IMR-90 (cell line): ENCODE results near the gene NGEF. TPM values are rescaled to one million over a fixed set of nuclear protein-coding genes. Genes with fewer than 3 reads are reported as not detected.

Experiments used
- ATAC-seq: fragments of 200-7000 bp; cut with Tn5 transposase; 2 replicates; pipeline ENCODE4 v1.9.1; 2020; ENCODE audit warnings: low read depth, mild to moderate bottlenecking, moderate library complexity
- BruUV-seq: library from RNA; stranded (reverse); fragments of 400-500 nt; replicated peaks from 2 replicates; lab custom pipeline; 2021; lab: Mats Ljungman, UMichigan
- CTCF ChIA-PET: fragments of 300-600 bp; formaldehyde crosslinking; extraction: SDS; loops from one replicate; lab custom pipeline; 2021; ENCODE audit warnings: antibody characterized with exemption; lab: Yijun Ruan, JAX
- POLR2A ChIA-PET: fragments of 300-600 bp; sonication (Branson Sonifier 250); formaldehyde crosslinking; loops from one replicate; lab custom pipeline; 2022; ENCODE audit warnings: antibody characterized with exemption; ENCODE audit not compliant: unreplicated experiment; lab: Charles Lee
- DNase-seq: peaks from one replicate; pipeline ENCODE4 v3.0.0; 2013
- H2AFZ ChIP-seq: replicated peaks from 2 replicates; pipeline ENCODE3; 2013; ENCODE audit warnings: low read length, mild to moderate bottlenecking; ENCODE audit not compliant: poor library complexity
- H2AK5ac ChIP-seq: 2 replicates; pipeline ENCODE4 v1.6.1; 2013; ENCODE audit warnings: low read depth, low read length, inconsistent platforms
- H2AK9ac ChIP-seq: replicated peaks from 2 replicates; pipeline ENCODE3; 2013; ENCODE audit warnings: mild to moderate bottlenecking, low read depth, low read length, moderate library complexity; ENCODE audit not compliant: poor library complexity
- H2BK120ac ChIP-seq: 2 replicates; pipeline ENCODE4 v1.6.1; 2013; ENCODE audit warnings: low read depth, low read length, inconsistent platforms
- H2BK15ac ChIP-seq: 3 replicates; pipeline ENCODE4 v1.6.1; 2013; ENCODE audit warnings: low read depth, low read length, inconsistent platforms
- H2BK20ac ChIP-seq: 2 replicates; pipeline ENCODE4 v1.6.1; 2013; ENCODE audit warnings: low read depth, mild to moderate bottlenecking, inconsistent platforms, low read length, moderate library complexity
- H2BK5ac ChIP-seq: 2 replicates; pipeline ENCODE4 v1.6.1; 2013; ENCODE audit warnings: mild to moderate bottlenecking, low read depth, low read length, inconsistent platforms; ENCODE audit not compliant: poor library complexity, severe bottlenecking
- H3K14ac ChIP-seq: replicated peaks from 2 replicates; pipeline ENCODE4 v1.6.1; 2013; ENCODE audit warnings: low read depth, low read length, inconsistent platforms
- H3K18ac ChIP-seq: 2 replicates; pipeline ENCODE4 v1.6.1; 2013; ENCODE audit warnings: low read depth, low read length, control low read depth
- H3K23ac ChIP-seq: 2 replicates; pipeline ENCODE4 v1.6.1; 2013; ENCODE audit warnings: low read depth, low read length, inconsistent platforms
- H3K27ac ChIP-seq: 2 replicates; pipeline ENCODE4 v1.5.1; 2013; ENCODE audit warnings: mild to moderate bottlenecking, control low read depth, low read length; ENCODE audit not compliant: insufficient read depth
- H3K27me3 ChIP-seq: 2 replicates; pipeline ENCODE4 v1.6.1; 2013; ENCODE audit warnings: low read length; ENCODE audit not compliant: control insufficient read depth, insufficient read depth
- H3K36me3 ChIP-seq: 2 replicates; pipeline ENCODE4 v1.6.1; 2013; ENCODE audit warnings: low read length, mixed read lengths; ENCODE audit not compliant: control insufficient read depth, insufficient read depth
- H3K4ac ChIP-seq: 2 replicates; pipeline ENCODE4 v1.6.1; 2013; ENCODE audit warnings: low read depth, low read length, inconsistent platforms
- H3K4me1 ChIP-seq: 2 replicates; pipeline ENCODE4 v1.6.1; 2013; ENCODE audit warnings: low read length, mixed read lengths; ENCODE audit not compliant: control insufficient read depth, insufficient read depth
- H3K4me2 ChIP-seq: 2 replicates; pipeline ENCODE4 v1.6.1; 2013; ENCODE audit warnings: low read depth, mild to moderate bottlenecking, control low read depth, low read length, moderate library complexity
- H3K4me3 ChIP-seq: 2 replicates; pipeline ENCODE4 v1.5.1; 2013; ENCODE audit warnings: low read depth, mild to moderate bottlenecking, control low read depth, low read length, moderate library complexity; ENCODE audit not compliant: insufficient read depth
- H3K56ac ChIP-seq: 2 replicates; pipeline ENCODE4 v1.6.1; 2013; ENCODE audit warnings: low read length, inconsistent platforms; ENCODE audit not compliant: insufficient read depth; ENCODE audit errors: extremely low read depth
- H3K79me1 ChIP-seq, 2 experiments: 2 replicates each; pipeline ENCODE4 v1.6.1; 2013; ENCODE audit warnings: low read length in 2 of 2, inconsistent platforms in 1 of 2, low read depth in 1 of 2
- H3K9ac ChIP-seq: 2 replicates; pipeline ENCODE4 v1.6.1; 2013; ENCODE audit warnings: low read depth, low read length, control low read depth
- H3K9me1 ChIP-seq: 2 replicates; pipeline ENCODE4 v1.6.1; 2013; ENCODE audit warnings: low read length, inconsistent platforms; ENCODE audit not compliant: insufficient read depth
- H3K9me3 ChIP-seq: 2 replicates; pipeline ENCODE4 v1.6.1; 2013; ENCODE audit warnings: low read length; ENCODE audit not compliant: control insufficient read depth, insufficient read depth
- H4K20me1 ChIP-seq: 2 replicates; pipeline ENCODE4 v1.6.1; 2013; ENCODE audit warnings: low read length, inconsistent platforms; ENCODE audit not compliant: insufficient read depth
- H4K5ac ChIP-seq: 2 replicates; pipeline ENCODE4 v1.6.1; 2013; ENCODE audit warnings: mild to moderate bottlenecking, low read depth, low read length, control low read depth
- H4K8ac ChIP-seq, 2 experiments: 2 replicates each; pipeline ENCODE4 v1.6.1; 2013; ENCODE audit warnings: low read depth in 2 of 2, low read length in 2 of 2, control low read depth in 1 of 2, inconsistent platforms in 1 of 2
- H4K91ac ChIP-seq: 2 replicates; pipeline ENCODE4 v1.6.1; 2013; ENCODE audit warnings: low read depth, low read length, inconsistent platforms; ENCODE audit not compliant: insufficient read depth
- BHLHE40 ChIP-seq: fragments of 150-350 bp; IDR thresholded peaks from 2 replicates; pipeline ENCODE4 v1.6.1; 2016; ENCODE audit warnings: mild to moderate bottlenecking, low read depth, low read length
- CEBPB ChIP-seq: IDR thresholded peaks from 2 replicates; pipeline ENCODE4 v1.6.1; 2012; ENCODE audit warnings: low read depth, low read length, improper control_type of control experiment
- CHD1 ChIP-seq: IDR thresholded peaks from 2 replicates; pipeline ENCODE4 v1.6.1; 2012; ENCODE audit warnings: low read depth, low read length, improper control_type of control experiment
- CTCF ChIP-seq: conservative IDR thresholded peaks from 2 replicates; pipeline ENCODE4 v1.5.1; 2012; ENCODE audit warnings: mild to moderate bottlenecking, low read depth, low read length, improper control_type of control experiment
- ELK1 ChIP-seq: fragments of 150-350 bp; IDR thresholded peaks from 2 replicates; pipeline ENCODE4 v1.6.1; 2016; ENCODE audit warnings: low read depth, mild to moderate bottlenecking, low read length, moderate library complexity, borderline replicate concordance
- MAFK ChIP-seq: IDR thresholded peaks from 2 replicates; pipeline ENCODE4 v1.6.1; 2012; ENCODE audit warnings: low read depth, low read length, improper control_type of control experiment
- MXI1 ChIP-seq: IDR thresholded peaks from 2 replicates; pipeline ENCODE4 v1.6.1; 2012; ENCODE audit warnings: low read depth, mild to moderate bottlenecking, low read length, moderate library complexity, borderline replicate concordance
- NFE2L2 ChIP-seq: fragments of 150-350 bp; IDR thresholded peaks from 2 replicates; pipeline ENCODE4 v1.6.1; 2016; ENCODE audit warnings: low read depth, mild to moderate bottlenecking, low read length
- RAD21 ChIP-seq: IDR thresholded peaks from 2 replicates; pipeline ENCODE4 v1.6.1; 2012; ENCODE audit warnings: low read length, improper control_type of control experiment
- RCOR1 ChIP-seq: IDR thresholded peaks from 2 replicates; pipeline ENCODE4 v1.6.1; 2012; ENCODE audit warnings: mild to moderate bottlenecking, low read length, improper control_type of control experiment; ENCODE audit not compliant: insufficient replicate concordance
- RFX5 ChIP-seq: IDR thresholded peaks from 2 replicates; pipeline ENCODE4 v1.8.0; 2012; ENCODE audit warnings: low read depth, mild to moderate bottlenecking, low read length, moderate library complexity
- WGBS, 2 experiments: methylation state at CpG; one replicate each; pipeline versions ENCODE4 v1.1.5 to v1.1.7; 2013; ENCODE audit warnings: missing lambda C conversion rate in 2 of 2; ENCODE audit not compliant: insufficient read length in 1 of 2; ENCODE audit errors: extremely low coverage in 2 of 2; 5-methylcytosine and 5-hydroxymethylcytosine counted together
- dilution Hi-C: fragments of 300-500 bp; cut with HindIII; formaldehyde crosslinking; loops from one replicate; pipeline ENCODE4 v1.14.3; 2018; ENCODE audit warnings: low sequenced_read_pairs; ENCODE audit not compliant: unreplicated experiment
- in situ Hi-C: fragments of 300-500 bp; cut with MboI; formaldehyde crosslinking; loops from 3 replicates; pipeline ENCODE4 v1.14.3; 2019; ENCODE audit warnings: low sequenced_read_pairs, inconsistent platforms, mixed read lengths
- intact Hi-C: fragments of 100-400 bp; cut with micrococcal nuclease; formaldehyde crosslinking; loops from 2 replicates; pipeline ENCODE4 v1.10.0; 2022
- polyA plus RNA-seq, 3 experiments: library from polyadenylated mRNA; depleted of rRNA; stranded (reverse); fragments of >200 nt; gene quantifications; 2 replicates each; pipeline ENCODE4 v1.2.3, GENCODE V29; 2012; ENCODE audit warnings: low replicate concordance in 1 of 3
- total RNA-seq: library from RNA; depleted of rRNA; stranded (reverse); fragments of >200 nt; gene quantifications from 2 replicates; pipeline ENCODE4 v1.2.3, GENCODE V29; 2012
- TF ChIP-seq, protein P1 (sequence below): fragments of 150-350 bp; IDR thresholded peaks from 2 replicates; pipeline ENCODE4 v1.6.1; 2017; ENCODE audit warnings: mild to moderate bottlenecking, antibody characterized with exemption, low read length, low read depth

Gene NGEF
- total and polyA plus RNA-seq, 2 of the 4 experiments (the other 2 are of a cell fraction), result 1.1 to 1.7 TPM

- H3K27me3 ChIP-seq, result peaks cover 5% of the 10 kb centered on the region; the same call in 1 of the 2 replicates
- no peaks in the 10 kb centered on the region for H3K79me1 ChIP-seq
- H3K23ac ChIP-seq, result no peak overlapping the region
- no peak for TF ChIP-seq CEBPB
- no peak for TF ChIP-seq RAD21
- TF ChIP-seq RFX5, result no peak
- no peak for TF ChIP-seq CTCF
- TF ChIP-seq MAFK, result no peak
- TF ChIP-seq RCOR1, result no peak
- TF ChIP-seq MXI1, result no peak
- TF ChIP-seq BHLHE40, result no peak
- TF ChIP-seq NFE2L2, result no peak
- TF ChIP-seq ELK1, result no peak
- TF ChIP-seq, protein P1, sequence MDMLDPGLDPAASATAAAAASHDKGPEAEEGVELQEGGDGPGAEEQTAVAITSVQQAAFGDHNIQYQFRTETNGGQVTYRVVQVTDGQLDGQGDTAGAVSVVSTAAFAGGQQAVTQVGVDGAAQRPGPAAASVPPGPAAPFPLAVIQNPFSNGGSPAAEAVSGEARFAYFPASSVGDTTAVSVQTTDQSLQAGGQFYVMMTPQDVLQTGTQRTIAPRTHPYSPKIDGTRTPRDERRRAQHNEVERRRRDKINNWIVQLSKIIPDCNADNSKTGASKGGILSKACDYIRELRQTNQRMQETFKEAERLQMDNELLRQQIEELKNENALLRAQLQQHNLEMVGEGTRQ, result no peak
- no peak for TF ChIP-seq CHD1
- H3K4me2 ChIP-seq, result no peak overlapping the region
- CTCF ChIA-PET, result no interaction called here
- no peak overlapping the region for H2AFZ ChIP-seq
- H2BK5ac ChIP-seq, result no peak overlapping the region
- no peak overlapping the region for H2AK5ac ChIP-seq
- no peak overlapping the region for H4K5ac ChIP-seq
- no peak overlapping the region for H2BK120ac ChIP-seq
- no peak overlapping the region for H4K91ac ChIP-seq
- no peak overlapping the region for H2BK20ac ChIP-seq
- H3K4me3 ChIP-seq, result no peak overlapping the region
- H3K14ac ChIP-seq, result no peak overlapping the region
- H3K4me1 ChIP-seq, result peaks cover 8% of the 10 kb centered on the region
- H3K9me1 ChIP-seq, result peaks cover 6% of the 10 kb centered on the region; the same call in 1 of the 2 replicates
- H2AK9ac ChIP-seq, result no peak overlapping the region
- H2BK15ac ChIP-seq, result no peak overlapping the region
- H3K56ac ChIP-seq, result no peak overlapping the region
- BruUV-seq, result no TSS peak
- DNase-seq, result no peak
- no peak overlapping the region for H3K9ac ChIP-seq
- H3K36me3 ChIP-seq, result no peaks in the 10 kb centered on the region
- intact Hi-C loops (loop anchor here (5.0 to 10.0 kb wide), 3 partner anchors 43 to 270 kb away; partner anchors contain the start of gene ATG16L1), in situ Hi-C loops (no loop called here), dilution Hi-C loops (no loop called here)
- no peak for ATAC-seq
- POLR2A ChIA-PET, result no interaction called here
- H3K9me3 ChIP-seq, result no peaks in the 10 kb centered on the region
- no peak overlapping the region for H3K27ac ChIP-seq
- no peaks in the 10 kb centered on the region for H4K20me1 ChIP-seq
- no CpG with 5 or more reads among the region's 15 CpGs for WGBS, 2 experiments
- no peak overlapping the region for H3K18ac ChIP-seq
- H4K8ac ChIP-seq, result no peak overlapping the region
- no peak overlapping the region for H3K4ac ChIP-seq
These were observed 28.4 kb downstream of the NGEF start for GRCh38 chr2:232984451-232985207.
